GM06990 (cell line): ENCODE data around the gene VPS29.
"Not testable (repeated sequence)": the region's sequence is repeated elsewhere in the genome, so short reads cannot be mapped to it uniquely, and the experiment has no call there.

ENCODE experiments used
- DNase-seq: peaks from one replicate; pipeline ENCODE4 v3.0.0-alpha.2; 2011; ENCODE audit not compliant: insufficient read length; ENCODE audit errors: extremely low read depth
- H3K27me3 ChIP-seq: replicated peaks from 2 replicates; pipeline ENCODE4 v1.6.0; 2011; ENCODE audit warnings: low read length; ENCODE audit not compliant: control insufficient read depth, insufficient read depth
- H3K36me3 ChIP-seq: 2 replicates; pipeline ENCODE4 v1.5.1; 2011; ENCODE audit warnings: low read length; ENCODE audit not compliant: control insufficient read depth, insufficient read depth
- H3K4me3 ChIP-seq: replicated peaks from 2 replicates; pipeline ENCODE4 v1.5.1; 2011; ENCODE audit warnings: low read depth, mild to moderate bottlenecking, control low read depth, low read length
- TF ChIP-seq, protein P1 (sequence below): IDR thresholded peaks from 2 replicates; pipeline ENCODE4 v1.5.1; 2011; ENCODE audit warnings: low read length, control low read depth, mild to moderate bottlenecking, inconsistent platforms; ENCODE audit not compliant: insufficient read depth, poor library complexity, severe bottlenecking

The VPS29 gene

DNA sequence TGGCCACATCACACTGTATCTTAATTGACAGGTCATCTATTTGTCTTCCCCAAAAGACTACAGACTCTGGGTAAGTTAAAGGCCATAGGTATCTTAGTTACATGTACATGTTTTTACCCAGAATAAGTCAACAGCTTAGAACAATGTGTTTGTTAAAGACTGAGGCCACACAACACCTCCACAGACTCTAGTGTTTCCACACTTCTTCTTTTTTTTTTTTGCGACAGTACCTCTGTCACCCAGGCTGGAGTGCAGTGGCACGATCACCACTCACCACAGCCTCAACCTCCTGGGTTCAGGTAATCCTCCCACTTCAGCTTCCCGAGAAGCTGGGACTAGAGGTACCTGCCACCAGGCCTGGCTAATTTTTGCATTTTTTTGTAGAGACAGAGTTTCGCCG lies 35.1 kb downstream of the VPS29 start:
- TF ChIP-seq, protein P1, sequence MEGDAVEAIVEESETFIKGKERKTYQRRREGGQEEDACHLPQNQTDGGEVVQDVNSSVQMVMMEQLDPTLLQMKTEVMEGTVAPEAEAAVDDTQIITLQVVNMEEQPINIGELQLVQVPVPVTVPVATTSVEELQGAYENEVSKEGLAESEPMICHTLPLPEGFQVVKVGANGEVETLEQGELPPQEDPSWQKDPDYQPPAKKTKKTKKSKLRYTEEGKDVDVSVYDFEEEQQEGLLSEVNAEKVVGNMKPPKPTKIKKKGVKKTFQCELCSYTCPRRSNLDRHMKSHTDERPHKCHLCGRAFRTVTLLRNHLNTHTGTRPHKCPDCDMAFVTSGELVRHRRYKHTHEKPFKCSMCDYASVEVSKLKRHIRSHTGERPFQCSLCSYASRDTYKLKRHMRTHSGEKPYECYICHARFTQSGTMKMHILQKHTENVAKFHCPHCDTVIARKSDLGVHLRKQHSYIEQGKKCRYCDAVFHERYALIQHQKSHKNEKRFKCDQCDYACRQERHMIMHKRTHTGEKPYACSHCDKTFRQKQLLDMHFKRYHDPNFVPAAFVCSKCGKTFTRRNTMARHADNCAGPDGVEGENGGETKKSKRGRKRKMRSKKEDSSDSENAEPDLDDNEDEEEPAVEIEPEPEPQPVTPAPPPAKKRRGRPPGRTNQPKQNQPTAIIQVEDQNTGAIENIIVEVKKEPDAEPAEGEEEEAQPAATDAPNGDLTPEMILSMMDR = no peak
- DNase-seq = no peak
- Histone ChIP-seq H3K36me3 (peaks cover 9% of the 10 kb centered on the region), H3K4me3 (peak overlapping the region; percentile 95), H3K27me3 (no peaks in the 10 kb centered on the region)

DNA sequence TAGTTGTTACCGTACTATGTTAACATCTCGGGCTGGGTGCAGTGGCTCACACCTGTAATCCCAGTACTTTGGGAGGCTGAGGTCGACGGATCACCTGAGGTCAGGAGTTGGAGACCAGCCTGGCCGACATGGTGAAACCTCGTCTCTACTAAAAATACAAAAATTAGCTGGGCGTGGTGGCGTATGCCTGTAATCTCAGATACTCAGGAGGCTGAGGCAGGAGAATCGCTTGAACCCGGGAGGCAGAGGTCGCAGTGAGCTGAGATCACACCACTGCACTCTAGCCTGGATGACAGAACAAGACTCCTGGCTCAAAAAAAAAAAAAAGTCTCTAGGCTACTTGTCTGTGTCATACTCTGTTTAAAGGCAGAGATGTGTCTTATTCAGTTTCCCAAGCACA lies 36.1 kb downstream of the VPS29 start:
- not testable (repeated sequence) for H3K27me3 ChIP-seq, H3K4me3 ChIP-seq, H3K36me3 ChIP-seq, DNase-seq

DNA sequence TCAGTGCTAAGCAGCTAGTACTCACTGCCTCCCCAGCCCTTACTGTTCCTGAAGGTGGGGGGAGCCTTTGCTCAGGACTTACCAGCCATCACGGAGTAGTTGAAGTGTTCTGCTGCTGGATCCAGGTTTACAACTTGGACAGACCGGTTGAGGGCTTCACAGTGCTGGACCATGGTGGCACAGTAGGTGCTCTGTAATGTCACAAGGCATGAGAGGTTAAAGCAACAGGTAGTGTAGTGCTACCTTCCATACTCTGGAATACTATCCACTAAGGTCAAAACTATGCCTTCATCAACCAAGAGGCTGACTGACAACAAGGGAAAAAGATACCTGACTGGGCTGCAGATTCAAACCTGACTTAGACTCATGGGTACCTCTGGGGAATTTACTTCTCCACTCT lies 36.9 kb downstream of the VPS29 start:
- peaks cover 9% of the 10 kb centered on the region for H3K36me3 ChIP-seq
- TF ChIP-seq, protein P1 = no peak
- H3K4me3 ChIP-seq = no peak overlapping the region
- no peak for DNase-seq
- H3K27me3 ChIP-seq = no peaks in the 10 kb centered on the region

DNA sequence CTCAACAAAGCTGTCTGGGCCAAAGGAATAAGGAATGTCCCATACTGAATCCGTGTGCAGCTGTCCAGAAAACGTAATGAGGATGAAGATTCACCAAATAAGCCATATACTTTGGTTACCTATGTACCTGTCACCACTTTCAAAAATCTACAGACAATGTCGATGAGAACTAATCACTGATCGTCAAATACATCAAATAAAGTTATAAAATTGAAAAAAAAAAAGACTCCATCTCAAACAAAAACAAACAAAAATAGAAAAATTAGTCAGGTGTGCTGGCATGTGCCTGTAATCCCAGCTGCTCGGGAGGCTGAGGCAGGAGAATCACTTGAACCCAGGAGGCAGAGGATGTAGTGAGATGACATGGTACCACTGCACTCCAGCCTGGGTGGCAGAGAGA lies 40.7 kb downstream of the VPS29 start:
- not testable (repeated sequence) for DNase-seq

DNA sequence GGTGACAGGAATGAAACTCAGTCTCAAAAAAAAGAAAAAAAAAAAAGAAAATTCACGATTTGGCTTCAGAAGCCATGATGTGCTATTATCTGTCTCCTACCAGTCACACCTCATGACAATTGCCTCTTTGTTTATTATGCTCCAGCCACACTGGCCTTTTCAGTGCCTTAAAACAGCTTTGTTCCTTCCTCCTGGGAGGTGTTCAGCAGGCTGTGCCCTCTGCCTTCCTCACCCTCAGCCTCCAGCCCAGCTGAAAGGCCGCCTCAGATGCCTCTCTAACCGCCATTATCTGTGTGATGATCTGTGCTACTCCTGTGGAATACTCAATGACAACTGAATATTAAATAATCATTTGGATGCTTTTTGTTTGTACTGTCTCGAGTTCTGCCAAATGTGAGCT lies 43.2 kb downstream of the VPS29 start:
- H3K36me3 ChIP-seq = peaks cover 8% of the 10 kb centered on the region
- H3K4me3 ChIP-seq = no peak overlapping the region

More for the DNA sequence above, 40.7 kb downstream of the VPS29 start:
- H3K4me3 ChIP-seq, H3K27me3 ChIP-seq: not testable (repeated sequence)
- H3K36me3 ChIP-seq = peaks cover 11% of the 10 kb centered on the region

DNA sequence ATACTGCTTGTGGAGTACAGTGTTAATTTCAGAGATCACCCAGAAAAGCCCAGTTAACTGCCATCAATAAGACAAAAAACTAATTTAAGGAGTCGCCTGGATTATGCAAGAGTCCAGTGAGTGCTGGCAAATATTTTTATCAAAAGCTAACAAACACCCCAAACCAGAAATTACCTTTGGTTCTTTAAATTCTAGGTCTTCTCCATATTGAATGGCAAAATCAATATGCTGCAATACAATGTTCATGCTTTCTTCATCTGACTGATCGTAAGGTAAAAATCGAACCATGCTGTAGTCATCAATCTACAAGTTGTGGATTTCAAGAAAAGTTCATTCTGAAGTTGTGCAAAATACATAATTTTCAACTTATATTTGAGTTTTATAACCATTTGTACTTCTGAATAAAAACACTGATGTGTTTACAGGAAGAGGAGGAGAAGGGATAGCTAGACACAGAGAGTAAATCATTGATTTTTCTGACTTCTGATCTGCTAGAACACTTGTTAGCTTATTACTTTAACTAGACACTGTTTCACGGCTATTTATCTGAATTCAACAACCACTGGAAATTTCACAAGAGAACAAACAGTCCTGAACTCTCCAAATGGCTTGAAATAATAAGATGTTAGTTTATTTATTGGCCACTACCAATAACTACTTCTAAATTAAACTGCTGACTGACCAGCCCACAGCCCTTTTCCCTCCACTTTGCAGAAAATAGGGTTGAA lies 48.2 kb downstream of the VPS29 start:
- no peak for DNase-seq
- TF ChIP-seq, protein P1 = no peak
- no peaks in the 10 kb centered on the region for H3K27me3 ChIP-seq
- no peak overlapping the region for H3K4me3 ChIP-seq
- peaks cover under 1% of the 10 kb centered on the region for H3K36me3 ChIP-seq

More for the DNA sequence above, 43.2 kb downstream of the VPS29 start:
- TF ChIP-seq, protein P1 = no peak
- no peak for DNase-seq
- no peaks in the 10 kb centered on the region for H3K27me3 ChIP-seq

DNA sequence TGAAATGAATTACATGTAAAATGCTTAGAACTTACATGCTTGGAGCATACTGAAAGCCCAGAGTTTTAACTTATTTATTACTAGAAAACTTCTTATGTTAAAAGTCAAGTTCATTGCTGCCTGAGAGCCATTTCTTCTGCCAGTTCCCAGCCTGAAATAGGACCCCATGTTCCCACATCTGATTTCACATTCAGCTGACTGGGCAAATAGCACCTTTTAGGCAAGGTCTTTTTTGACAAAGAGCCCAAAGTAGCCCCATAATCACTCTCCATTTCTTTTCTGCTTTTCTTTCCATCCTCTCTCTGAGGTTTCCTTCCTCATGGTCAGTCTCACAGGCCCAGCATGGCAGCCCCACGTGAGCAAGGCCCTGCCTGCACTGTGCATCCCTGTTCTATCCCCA lies 50.6 kb downstream of the VPS29 start:
- H3K4me3 ChIP-seq = no peak overlapping the region
- H3K27me3 ChIP-seq = no peaks in the 10 kb centered on the region
- TF ChIP-seq, protein P1 = no peak
- H3K36me3 ChIP-seq = no peaks in the 10 kb centered on the region; the same call in none of the 2 replicates
- no peak for DNase-seq
